Activated naive CD4-positive, alpha-beta T cell treated with anti-CD3 and anti-CD28 coated beads, Interleukin-2, amount 10 ng/mL, durations not matched to agents 7 days and 5 days (primary cell): ENCODE results near the gene GH2.
A peak's percentile ranks its signal among the peaks of the same experiment; 100 is the strongest.
"Not testable (repeated sequence)": the region's sequence is repeated elsewhere in the genome, so short reads cannot be mapped to it uniquely, and the experiment has no call there.

Experiments used
- CTCF ChIA-PET: fragments of 350-600 bp; sonication (Branson Sonifier 250); formaldehyde crosslinking; loops from one replicate; lab custom pipeline; 2021; ENCODE audit warnings: antibody characterized with exemption; lab: Charles Lee
- DNase-seq: peaks from one replicate; pipeline ENCODE4 v3.0.0-alpha.2; 2020
- H3K27ac Mint-ChIP-seq: one replicate; pipeline ENCODE4 v1.8.0; 2021; ENCODE audit warnings: mild to moderate bottlenecking, moderate library complexity, mixed read lengths
- H3K27me3 Mint-ChIP-seq: one replicate; pipeline ENCODE4 v1.8.0; 2021; ENCODE audit warnings: mild to moderate bottlenecking, mixed read lengths
- H3K36me3 Mint-ChIP-seq: one replicate; pipeline ENCODE4 v1.8.0; 2021; ENCODE audit warnings: mixed read lengths
- H3K4me1 Mint-ChIP-seq: one replicate; pipeline ENCODE4 v1.8.0; 2021; ENCODE audit warnings: mixed read lengths
- H3K4me3 Mint-ChIP-seq: one replicate; pipeline ENCODE4 v1.8.0; 2021; ENCODE audit warnings: mild to moderate bottlenecking, moderate library complexity, mixed read lengths
- H3K9me3 Mint-ChIP-seq: one replicate; pipeline ENCODE4 v1.8.0; 2021; ENCODE audit warnings: mixed read lengths

Gene GH2

DNA sequence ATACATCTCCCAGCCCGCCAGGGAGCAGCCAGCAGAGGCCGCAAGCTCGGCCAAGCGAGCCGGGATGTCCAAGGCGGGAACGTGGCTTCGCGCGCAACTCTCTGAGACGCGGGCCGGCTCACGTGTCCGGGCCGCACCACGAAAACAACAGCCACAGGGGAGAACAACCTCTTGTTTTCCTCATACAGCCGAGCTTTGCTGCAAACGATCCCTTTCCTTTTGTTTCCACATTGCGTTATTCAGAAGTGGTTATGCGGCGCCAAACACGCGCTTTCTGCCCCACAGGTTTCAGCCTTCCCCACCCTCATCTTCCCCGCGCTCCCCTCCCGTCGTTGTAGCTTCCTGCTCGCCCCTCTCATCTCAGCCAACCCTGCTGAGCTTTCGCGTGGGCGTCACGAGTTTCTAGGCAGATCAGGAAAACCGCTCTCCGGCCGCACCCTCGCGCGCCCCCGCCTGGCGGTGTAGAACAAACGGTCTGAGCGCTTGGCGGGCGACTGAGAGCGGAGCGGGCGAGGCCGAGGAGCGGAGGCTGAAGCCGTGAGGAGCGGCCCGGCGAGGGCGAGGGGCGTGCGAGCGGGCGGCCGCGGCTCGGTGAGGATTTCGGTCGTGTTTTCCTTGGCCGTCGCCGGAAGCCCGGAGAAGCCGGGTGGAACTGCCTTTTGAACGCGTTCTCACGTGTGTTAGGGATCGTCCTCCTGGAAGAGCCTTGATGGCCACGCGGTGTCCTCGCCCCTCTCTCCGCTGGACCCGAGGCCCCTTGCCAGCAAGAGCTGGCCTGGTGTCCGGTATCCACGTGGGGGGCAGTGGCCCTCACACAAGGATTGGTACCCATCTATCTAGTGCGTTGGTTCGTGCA, 32.7 kb downstream of the GH2 start:
- Mint-ChIP-seq H3K27ac (peak overlapping the region; percentile 93), H3K4me3 (peak overlapping the region; percentile 71), H3K4me1 (peaks cover 30% of the 10 kb centered on the region), H3K27me3 (peaks cover 41% of the 10 kb centered on the region), H3K36me3 (peaks cover 10% of the 10 kb centered on the region), H3K9me3 (peaks cover 10% of the 10 kb centered on the region)
- peak; percentile 96 for DNase-seq
- CTCF ChIA-PET: interaction anchor here (0.7 to 3.2 kb wide), 8 partner anchors 11 to 101 kb away, joined by 3 to 28 read pairs (median 4); partner anchors contain the start of genes CCDC47 and GH2

DNA sequence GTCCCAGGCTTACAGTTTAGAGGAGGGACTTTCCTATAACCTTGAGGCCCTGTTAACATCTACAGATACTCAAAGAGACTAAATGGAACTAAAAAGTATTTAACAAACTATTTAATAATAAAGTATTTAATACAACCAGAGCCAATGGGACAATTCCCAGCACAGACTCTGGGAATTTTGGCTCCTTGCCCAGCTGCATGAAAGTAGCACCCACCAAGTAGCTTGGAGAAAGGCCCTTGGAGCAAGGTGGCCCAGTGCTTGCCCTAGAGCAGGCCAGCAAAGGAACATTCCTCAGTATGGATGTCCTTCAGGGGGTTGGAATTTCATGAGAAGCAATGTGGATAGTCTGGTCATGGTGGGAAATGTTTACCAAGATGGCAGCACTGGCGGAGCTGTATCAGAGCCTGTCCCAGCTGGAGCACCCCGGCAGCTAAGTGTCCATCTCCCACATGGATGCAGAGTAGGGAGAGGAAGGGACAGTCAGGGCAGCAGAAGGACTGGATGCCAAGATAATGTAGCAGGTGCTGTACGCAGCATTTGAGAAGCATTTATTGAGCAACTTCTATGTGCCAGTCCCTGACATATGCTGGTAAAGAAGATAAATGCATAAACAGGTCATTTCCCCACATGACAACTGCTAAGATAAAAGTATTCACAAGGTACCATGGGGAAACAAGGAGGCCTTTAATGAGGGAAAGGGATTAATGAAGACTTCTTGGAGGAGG, 34.1 kb downstream of the GH2 start:
- H3K4me3 Mint-ChIP-seq: peak overlapping the region; percentile 44
- DNase-seq: no peak
- peaks cover 10% of the 10 kb centered on the region for H3K9me3 Mint-ChIP-seq
- peaks cover 41% of the 10 kb centered on the region for H3K4me1 Mint-ChIP-seq
- H3K36me3 Mint-ChIP-seq: peaks cover 10% of the 10 kb centered on the region
- peaks cover 34% of the 10 kb centered on the region for H3K27me3 Mint-ChIP-seq
- CTCF ChIA-PET: interaction anchor here (1.5 to 3.2 kb wide), 4 partner anchors 12 to 34 kb away, joined by 3 to 28 read pairs (median 12); partner anchors contain the start of gene GH2
- H3K27ac Mint-ChIP-seq: peak overlapping the region; percentile 93

DNA sequence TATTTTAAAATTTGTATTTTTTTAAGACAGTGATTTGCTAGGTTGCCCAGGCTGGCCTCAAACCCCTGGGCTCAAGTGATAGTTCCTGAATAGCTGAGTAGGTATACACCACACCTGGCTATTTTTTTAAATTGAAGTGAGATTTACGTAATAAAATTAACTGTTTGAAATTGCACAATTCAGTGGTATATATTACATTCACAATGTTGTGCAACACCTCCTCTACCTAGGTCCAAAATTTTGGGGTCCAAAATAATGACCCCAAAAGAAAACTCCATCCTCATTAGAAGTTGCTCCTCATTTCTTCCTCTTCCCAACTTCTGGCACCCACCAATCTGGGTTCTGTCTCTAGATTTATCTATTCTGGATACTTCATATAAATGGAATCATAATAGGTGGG, 36.2 kb downstream of the GH2 start:
- Mint-ChIP-seq H3K4me3 (no peak overlapping the region), H3K4me1 (peaks cover 49% of the 10 kb centered on the region), H3K27me3 (peaks cover 21% of the 10 kb centered on the region), H3K36me3 (peaks cover 17% of the 10 kb centered on the region), H3K27ac (no peak overlapping the region), H3K9me3 (peaks cover 10% of the 10 kb centered on the region)
- no peak for DNase-seq
- CTCF ChIA-PET: interaction anchor here (2.1 kb wide), 1 partner anchor 11 kb away, joined by 5 read pairs; no protein-coding TSS in a partner anchor

DNA sequence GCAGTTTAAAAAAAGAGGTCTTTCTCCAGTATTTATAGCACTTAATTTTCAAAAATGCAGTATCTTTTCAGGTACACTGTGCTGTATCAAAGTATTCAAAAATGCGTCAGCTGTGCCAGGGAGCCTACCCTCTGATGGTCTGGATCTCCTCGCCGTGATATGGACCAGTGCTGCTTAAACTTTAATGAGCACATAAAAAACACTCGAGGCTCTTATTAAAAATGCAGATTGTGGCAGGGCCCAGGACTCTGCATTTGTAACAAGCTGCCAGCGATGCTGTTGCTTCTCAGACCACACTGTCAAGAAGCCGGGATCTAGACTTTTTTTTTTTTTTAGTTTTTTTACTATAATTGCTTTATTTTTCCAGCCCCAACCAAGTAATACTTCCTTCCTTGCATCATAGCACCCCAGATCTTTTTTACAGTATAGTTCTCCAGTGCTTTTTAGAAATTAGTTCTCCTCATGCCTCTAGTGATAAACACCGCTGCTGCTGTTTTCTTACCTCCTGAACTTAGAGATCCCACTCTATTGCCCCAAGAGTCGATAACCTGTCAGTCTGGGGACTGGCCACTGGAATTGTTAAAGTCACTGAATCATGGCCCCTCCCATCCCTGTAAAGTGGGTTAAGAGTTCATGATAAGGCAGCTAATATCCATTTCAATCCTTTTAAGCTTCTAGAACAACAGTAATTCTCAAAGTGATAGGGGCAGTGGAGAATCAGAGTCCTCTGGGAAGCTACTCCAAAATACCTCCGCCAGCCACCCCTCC, 37.6 kb downstream of the GH2 start:
- CTCF ChIA-PET: interaction anchor here (1.4 to 2.1 kb wide), 3 partner anchors 10 to 23 kb away, joined by 3 to 7 read pairs (median 5); no protein-coding TSS in a partner anchor
- H3K27ac Mint-ChIP-seq: peak overlapping the region; percentile 98
- H3K4me3 Mint-ChIP-seq: peak overlapping the region; percentile 84
- H3K9me3 Mint-ChIP-seq: peaks cover 10% of the 10 kb centered on the region
- DNase-seq: no peak
- H3K27me3 Mint-ChIP-seq: peaks cover 8% of the 10 kb centered on the region
- peaks cover 56% of the 10 kb centered on the region for H3K4me1 Mint-ChIP-seq
- peaks cover 20% of the 10 kb centered on the region for H3K36me3 Mint-ChIP-seq

DNA sequence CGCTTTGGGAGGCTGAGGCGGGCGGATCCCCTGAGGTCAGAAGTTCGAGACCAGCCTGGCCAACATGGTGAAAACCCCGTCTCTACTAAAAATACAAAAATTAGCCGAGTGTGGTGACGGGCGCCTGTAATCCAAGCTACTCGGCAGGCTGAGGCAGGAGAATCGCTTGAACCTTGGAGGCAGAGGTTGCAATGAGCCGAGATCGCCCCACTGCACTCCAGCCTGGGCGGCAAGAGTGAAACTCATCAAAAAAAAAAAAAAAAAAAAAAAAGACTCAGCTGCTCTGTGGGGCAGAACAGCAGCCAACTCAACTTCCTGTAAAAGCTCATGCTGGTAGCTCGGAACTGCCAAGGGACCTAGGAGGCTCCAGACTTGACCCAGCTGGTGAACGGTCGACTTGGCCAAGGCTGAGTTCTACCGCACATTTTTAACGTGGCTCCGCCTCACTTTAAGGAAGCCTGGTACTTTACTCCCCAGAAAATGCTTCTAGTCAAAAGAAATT, 38.3 kb downstream of the GH2 start:
- peak overlapping the region; percentile 84 for H3K4me3 Mint-ChIP-seq
- not testable (repeated sequence) for H3K27me3 Mint-ChIP-seq, H3K9me3 Mint-ChIP-seq
- H3K4me1 Mint-ChIP-seq: peaks cover 56% of the 10 kb centered on the region
- peak; percentile 60 for DNase-seq
- CTCF ChIA-PET: interaction anchor here (0.6 to 1.5 kb wide), 2 partner anchors 9 to 24 kb away, joined by 3 read pairs; no protein-coding TSS in a partner anchor
- peaks cover 17% of the 10 kb centered on the region for H3K36me3 Mint-ChIP-seq
- H3K27ac Mint-ChIP-seq: peak overlapping the region; percentile 98

DNA sequence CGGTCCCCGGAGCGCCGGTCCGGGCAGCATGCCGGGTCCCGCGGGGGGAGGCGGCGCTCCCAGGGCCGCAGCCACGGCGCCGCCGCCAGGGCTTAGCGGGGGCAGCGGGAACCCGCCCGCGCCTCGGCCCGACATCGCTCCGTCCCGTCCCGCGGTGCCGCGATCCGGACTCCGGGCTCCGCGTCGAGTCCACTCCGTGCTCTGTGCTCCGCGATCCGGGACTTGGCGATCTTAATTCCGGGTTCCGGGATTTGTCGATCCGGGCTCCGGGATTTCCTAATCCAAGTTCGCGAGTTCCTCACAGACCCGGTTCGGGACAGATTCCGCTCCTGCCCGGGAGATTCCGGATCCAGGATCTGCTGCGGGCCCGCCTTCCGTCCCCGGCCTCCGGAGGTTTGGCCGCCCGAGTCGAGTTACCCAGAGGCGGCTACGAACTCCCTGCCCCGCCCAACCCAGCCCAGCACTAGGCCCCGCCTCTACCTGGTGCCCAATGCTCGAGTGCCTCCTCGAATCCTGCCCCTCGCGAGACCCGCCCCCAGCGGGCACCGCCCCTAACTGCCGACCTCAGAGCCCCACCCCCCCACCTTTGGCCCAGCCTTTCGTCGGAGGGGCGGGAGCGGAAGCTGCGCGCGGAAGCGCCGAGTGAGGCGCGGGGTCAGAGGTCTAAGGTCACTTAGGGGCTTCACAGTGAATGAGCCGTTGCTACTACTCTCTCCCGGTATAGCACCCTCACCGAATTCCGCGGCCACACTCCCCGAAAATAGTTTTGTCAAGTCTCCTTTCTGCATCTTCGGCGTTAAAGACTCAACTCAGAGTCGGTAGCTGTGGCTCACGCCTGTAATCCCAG, 39.0 kb downstream of the GH2 start, which contains the start of gene SMARCD2:
Gene SMARCD2 (minus strand): TSS at position 146 of the 847 bp plus-strand sequence. CDS start 11 bp downstream, at position 135.
- Mint-ChIP-seq H3K9me3 (peaks cover 1% of the 10 kb centered on the region), H3K36me3 (peaks cover 12% of the 10 kb centered on the region), H3K4me3 (peak within 1 kb of the TSS; percentile 96), H3K4me1 (peaks cover 53% of the 10 kb centered on the region), H3K27ac (peak within 1 kb of the TSS; percentile 98), H3K27me3 (peaks cover 3% of the 10 kb centered on the region)
- peak; percentile 99 for DNase-seq
- CTCF ChIA-PET: interaction anchor here (0.6 kb wide), 1 partner anchor 9 kb away, joined by 3 read pairs; no protein-coding TSS in a partner anchor

DNA sequence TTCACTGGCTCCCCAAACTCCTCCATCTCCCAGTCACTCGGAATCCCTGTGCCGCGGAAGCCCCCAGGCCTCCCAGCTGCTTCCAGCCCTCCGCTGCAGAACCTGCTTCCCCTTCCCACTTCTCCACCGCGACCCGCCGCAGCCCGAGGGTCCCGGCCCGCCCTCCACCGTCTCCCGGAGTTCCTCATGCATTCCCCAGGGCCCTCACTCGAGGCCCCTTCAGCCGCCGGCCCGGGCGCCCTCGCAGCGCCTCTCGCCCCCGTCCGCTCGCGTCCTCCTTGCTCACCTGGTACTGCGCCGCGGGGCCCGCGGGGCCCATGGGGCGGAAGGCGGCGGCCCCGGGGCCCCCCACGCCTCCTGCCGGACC, 39.6 kb downstream of the GH2 start:
- no peak for DNase-seq
- CTCF ChIA-PET: no interaction called here
- Mint-ChIP-seq H3K4me3 (peak overlapping the region; percentile 96), H3K27ac (peak overlapping the region; percentile 95), H3K9me3 (no peaks in the 10 kb centered on the region), H3K4me1 (peaks cover 53% of the 10 kb centered on the region), H3K27me3 (peaks cover 3% of the 10 kb centered on the region), H3K36me3 (peaks cover 10% of the 10 kb centered on the region)

DNA sequence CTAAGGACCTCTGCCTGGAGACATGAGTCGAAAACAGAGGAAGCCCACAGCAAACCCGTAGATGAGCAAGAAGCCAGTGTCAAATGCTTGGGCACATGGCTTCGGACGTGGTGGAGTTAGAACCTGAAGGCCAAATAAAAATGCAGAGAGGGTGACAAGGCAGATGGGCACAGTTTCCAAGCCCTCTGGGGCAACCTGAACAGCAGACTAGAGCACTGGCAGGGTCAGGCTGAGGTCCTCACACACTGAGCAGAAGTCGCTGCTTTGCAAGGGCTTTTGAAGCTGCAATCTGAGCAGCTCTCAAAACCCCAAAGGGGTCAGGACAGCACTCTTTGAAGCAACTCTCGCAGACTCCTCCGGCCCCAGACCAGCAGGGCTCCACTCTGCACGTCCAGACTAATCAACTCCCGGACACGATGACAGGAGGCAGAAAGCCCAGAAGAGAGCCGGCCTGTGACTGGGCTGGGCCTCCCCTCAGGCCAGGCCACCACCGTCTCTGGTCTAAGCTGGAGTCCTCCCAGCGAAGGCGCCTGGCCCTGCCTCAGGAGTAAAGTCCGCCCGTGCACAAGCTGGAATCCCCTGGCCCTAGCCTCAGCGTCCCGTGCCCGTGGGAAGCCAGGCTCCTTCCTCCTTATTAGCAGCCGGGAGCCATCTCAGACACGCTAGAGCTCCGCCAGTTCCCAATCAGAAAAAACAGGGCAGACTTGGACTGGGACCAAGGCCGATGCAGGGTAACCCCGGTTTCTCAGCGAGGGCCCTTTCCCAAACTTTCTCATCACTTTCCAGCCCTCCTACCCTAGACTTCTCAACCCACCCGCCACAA, 40.2 kb downstream of the GH2 start:
- H3K27ac Mint-ChIP-seq: peak overlapping the region; percentile 95
- peaks cover 16% of the 10 kb centered on the region for H3K36me3 Mint-ChIP-seq
- H3K4me3 Mint-ChIP-seq: peak overlapping the region; percentile 96
- peak; percentile 46 for DNase-seq
- peaks cover 3% of the 10 kb centered on the region for H3K27me3 Mint-ChIP-seq
- no peaks in the 10 kb centered on the region for H3K9me3 Mint-ChIP-seq
- H3K4me1 Mint-ChIP-seq: peaks cover 54% of the 10 kb centered on the region
- CTCF ChIA-PET: interaction anchor here (1.3 kb wide), 1 partner anchor 12 kb away, joined by 5 read pairs; no protein-coding TSS in a partner anchor

DNA sequence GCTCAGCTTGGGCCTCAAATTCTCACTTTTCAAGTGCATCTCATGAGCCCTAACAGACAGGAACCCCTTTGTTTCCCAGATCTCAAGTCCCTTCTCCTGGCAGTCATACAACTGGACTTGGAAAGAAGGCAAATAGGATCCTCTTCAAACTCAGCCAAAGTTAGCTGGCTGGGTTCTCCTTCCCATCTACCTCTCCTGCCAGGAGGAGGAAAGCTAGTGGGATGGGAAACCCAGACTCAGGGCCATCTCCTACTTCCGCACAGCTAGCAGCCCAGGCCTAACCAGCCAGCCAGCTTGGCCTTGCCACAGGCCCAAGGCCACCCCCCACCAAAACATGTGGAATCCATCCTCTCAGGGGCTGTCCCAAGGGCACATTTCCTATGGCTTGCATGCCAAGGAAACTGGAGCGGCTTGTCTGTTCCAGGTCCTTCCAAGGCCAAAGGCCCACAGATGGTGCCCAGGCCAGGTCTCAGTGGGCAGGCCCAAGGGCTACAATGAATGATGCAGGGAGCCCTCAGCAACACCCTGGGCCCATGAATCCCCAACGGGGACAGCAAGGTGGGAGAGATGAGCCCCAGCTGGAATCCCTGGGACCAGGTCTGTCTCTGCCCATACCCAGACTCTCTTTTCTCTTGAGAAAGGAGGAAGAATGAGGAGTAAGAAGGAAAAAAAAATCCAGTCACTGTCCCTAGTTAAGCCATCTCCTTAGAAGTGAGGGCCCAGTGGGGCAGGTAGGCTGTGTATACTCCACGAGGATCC, 41.0 kb downstream of the GH2 start:
- peaks cover 18% of the 10 kb centered on the region for H3K36me3 Mint-ChIP-seq
- peak overlapping the region; percentile 95 for H3K27ac Mint-ChIP-seq
- no peaks in the 10 kb centered on the region for H3K9me3 Mint-ChIP-seq
- H3K4me3 Mint-ChIP-seq: peak overlapping the region; percentile 96
- peaks cover 3% of the 10 kb centered on the region for H3K27me3 Mint-ChIP-seq
- H3K4me1 Mint-ChIP-seq: peaks cover 56% of the 10 kb centered on the region
- no peak for DNase-seq
- CTCF ChIA-PET: interaction anchor here (1.1 to 1.3 kb wide), 3 partner anchors 11 to 142 kb away, joined by 4 to 5 read pairs (median 4); no protein-coding TSS in a partner anchor

DNA sequence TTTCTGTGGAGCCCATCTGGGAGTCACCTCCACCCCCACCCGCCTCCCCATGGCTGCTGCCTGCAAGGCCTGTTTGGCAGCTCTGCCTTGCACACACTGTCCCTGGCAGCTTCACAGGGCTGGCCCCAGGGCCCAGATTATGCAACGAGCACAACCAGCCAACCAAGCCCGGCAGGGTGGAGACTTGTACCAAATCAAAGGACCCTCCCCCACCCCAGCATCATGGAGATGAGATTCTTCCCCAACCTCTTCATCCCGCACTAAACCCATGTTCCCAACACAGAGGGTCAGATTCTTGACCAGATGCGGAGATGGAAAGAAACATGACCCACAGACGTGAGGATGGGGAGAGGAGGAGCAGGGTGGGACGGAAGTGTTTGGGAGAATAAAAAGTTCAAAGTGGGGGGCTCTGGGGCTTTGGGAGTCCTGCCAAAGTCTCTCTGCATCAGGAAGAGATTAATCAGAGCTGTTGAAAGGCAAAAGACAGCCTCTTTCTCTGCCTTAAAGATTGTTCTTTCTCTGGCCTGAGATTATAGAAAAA, 43.0 kb downstream of the GH2 start:
- Mint-ChIP-seq H3K9me3 (no peaks in the 10 kb centered on the region), H3K4me1 (peaks cover 55% of the 10 kb centered on the region), H3K27ac (peak overlapping the region; percentile 85), H3K4me3 (peak overlapping the region; percentile 60), H3K36me3 (peaks cover 39% of the 10 kb centered on the region), H3K27me3 (no peaks in the 10 kb centered on the region)
- no peak for DNase-seq
- CTCF ChIA-PET: interaction anchor here (1.0 to 1.4 kb wide), 3 partner anchors 9 to 227 kb away, joined by 3 read pairs; no protein-coding TSS in a partner anchor

DNA sequence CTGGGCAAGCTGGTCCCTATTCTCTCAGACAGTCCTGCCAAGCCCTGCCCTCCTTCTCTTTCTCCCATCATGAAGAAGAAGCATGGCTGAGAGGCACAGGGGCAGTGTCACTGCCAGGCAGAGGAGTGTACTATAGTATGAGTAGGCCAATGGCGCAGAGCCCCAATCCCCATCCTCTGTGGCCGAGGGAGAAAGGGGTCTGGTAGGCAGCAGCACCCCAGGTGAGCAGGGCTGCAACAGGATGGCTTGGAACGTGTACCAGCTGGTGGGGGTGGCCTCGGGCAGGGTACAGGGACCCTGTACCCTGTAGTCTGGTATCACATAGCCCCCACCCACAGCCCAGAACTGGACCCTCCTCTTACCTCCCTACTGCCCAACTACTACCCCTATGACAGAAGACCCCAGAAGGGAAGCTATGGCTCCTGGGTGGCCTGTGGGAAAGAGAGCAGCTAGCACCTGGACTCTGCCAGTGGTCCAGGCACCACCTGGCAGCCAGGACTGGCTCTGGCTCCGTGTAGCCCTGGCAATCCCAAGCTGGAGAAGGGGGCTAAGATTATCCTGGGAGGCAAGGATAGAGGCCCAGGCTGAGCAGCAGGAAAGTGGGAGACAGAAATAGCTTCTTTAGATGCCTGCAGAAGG, 43.7 kb downstream of the GH2 start:
- Mint-ChIP-seq H3K27ac (peak overlapping the region; percentile 64), H3K36me3 (peaks cover 44% of the 10 kb centered on the region), H3K4me1 (peaks cover 48% of the 10 kb centered on the region), H3K27me3 (no peaks in the 10 kb centered on the region), H3K9me3 (no peaks in the 10 kb centered on the region), H3K4me3 (no peak overlapping the region)
- no peak for DNase-seq
- CTCF ChIA-PET: interaction anchor here (1.0 to 1.4 kb wide), 3 partner anchors 8 to 226 kb away, joined by 3 read pairs; no protein-coding TSS in a partner anchor
